Measurements from ENCODE around the gene RNF212.
"Not testable (repeated sequence)": the region's sequence is repeated elsewhere in the genome, so short reads cannot be mapped to it uniquely, and the experiment has no call there.

RNF212 gene

GRCh38 chr4:1061056-1061700 lies 52.2 kb downstream of the RNF212 start:
- no peak for FAIRE-seq

GRCh38 chr4:1060621-1061020 lies 52.7 kb downstream of the RNF212 start:
- no peak for FAIRE-seq

- no peak for FAIRE-seq
These were observed 53.2 kb downstream of the RNF212 start for GRCh38 chr4:1060121-1060520.

GRCh38 chr4:1058997-1059665 lies 54.2 kb downstream of the RNF212 start:
- FAIRE-seq, result no peak

GRCh38 chr4:1058198-1058996 lies 55.0 kb downstream of the RNF212 start:
- FAIRE-seq, result no peak

- FAIRE-seq, result no peak
These were observed 56.0 kb downstream of the RNF212 start for GRCh38 chr4:1057403-1057745.

- FAIRE-seq, result no peak
These were observed 56.5 kb downstream of the RNF212 start for GRCh38 chr4:1056671-1057402.

- FAIRE-seq, result no peak
These were observed 57.4 kb downstream of the RNF212 start for GRCh38 chr4:1055721-1056590.

- FAIRE-seq, result not testable (repeated sequence)
These were observed 58.1 kb downstream of the RNF212 start for GRCh38 chr4:1055243-1055701.

GRCh38 chr4:1054696-1055242 lies 58.6 kb downstream of the RNF212 start:
- FAIRE-seq, result not testable (repeated sequence)

- FAIRE-seq, result not testable (repeated sequence)
These were observed 59.5 kb downstream of the RNF212 start for GRCh38 chr4:1053891-1054290.

GRCh38 chr4:1053080-1053661 lies 60.2 kb downstream of the RNF212 start:
- FAIRE-seq, result no peak

GRCh38 chr4:1052231-1052671 lies 61.1 kb downstream of the RNF212 start:
- no peak for FAIRE-seq

GRCh38 chr4:1051472-1051871 lies 61.9 kb downstream of the RNF212 start:
- FAIRE-seq, result no peak

- no peak for FAIRE-seq
These were observed 62.7 kb downstream of the RNF212 start for GRCh38 chr4:1050486-1051213.

- no peak for FAIRE-seq
These were observed 63.8 kb downstream of the RNF212 start for GRCh38 chr4:1049591-1049905.

- no peak for FAIRE-seq
These were observed 64.4 kb downstream of the RNF212 start for GRCh38 chr4:1048773-1049590.

- FAIRE-seq, result no peak
These were observed 65.2 kb downstream of the RNF212 start for GRCh38 chr4:1047976-1048772.
